GM19328 (cell line): ENCODE data around the gene ADAMTS4.
"Not testable (repeated sequence)": the region's sequence is repeated elsewhere in the genome, so short reads cannot be mapped to it uniquely, and the experiment has no call there.

Source experiments
- ATAC-seq: cut with Tn5 transposase; IDR thresholded peaks from one replicate; pipeline ENCODE4 v1.9.1; 2021; ENCODE audit warnings: mild to moderate bottlenecking, moderate library complexity; ENCODE audit not compliant: unreplicated experiment

ADAMTS4 gene, protein sequence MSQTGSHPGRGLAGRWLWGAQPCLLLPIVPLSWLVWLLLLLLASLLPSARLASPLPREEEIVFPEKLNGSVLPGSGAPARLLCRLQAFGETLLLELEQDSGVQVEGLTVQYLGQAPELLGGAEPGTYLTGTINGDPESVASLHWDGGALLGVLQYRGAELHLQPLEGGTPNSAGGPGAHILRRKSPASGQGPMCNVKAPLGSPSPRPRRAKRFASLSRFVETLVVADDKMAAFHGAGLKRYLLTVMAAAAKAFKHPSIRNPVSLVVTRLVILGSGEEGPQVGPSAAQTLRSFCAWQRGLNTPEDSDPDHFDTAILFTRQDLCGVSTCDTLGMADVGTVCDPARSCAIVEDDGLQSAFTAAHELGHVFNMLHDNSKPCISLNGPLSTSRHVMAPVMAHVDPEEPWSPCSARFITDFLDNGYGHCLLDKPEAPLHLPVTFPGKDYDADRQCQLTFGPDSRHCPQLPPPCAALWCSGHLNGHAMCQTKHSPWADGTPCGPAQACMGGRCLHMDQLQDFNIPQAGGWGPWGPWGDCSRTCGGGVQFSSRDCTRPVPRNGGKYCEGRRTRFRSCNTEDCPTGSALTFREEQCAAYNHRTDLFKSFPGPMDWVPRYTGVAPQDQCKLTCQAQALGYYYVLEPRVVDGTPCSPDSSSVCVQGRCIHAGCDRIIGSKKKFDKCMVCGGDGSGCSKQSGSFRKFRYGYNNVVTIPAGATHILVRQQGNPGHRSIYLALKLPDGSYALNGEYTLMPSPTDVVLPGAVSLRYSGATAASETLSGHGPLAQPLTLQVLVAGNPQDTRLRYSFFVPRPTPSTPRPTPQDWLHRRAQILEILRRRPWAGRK

GRCh38 chr1:161198897-161199431, at the start of gene ADAMTS4:
ADAMTS4 (minus strand) TSS chr1:161199054; CDS start chr1:161198627, 427 bp downstream.
- ATAC-seq = no peak

DNA sequence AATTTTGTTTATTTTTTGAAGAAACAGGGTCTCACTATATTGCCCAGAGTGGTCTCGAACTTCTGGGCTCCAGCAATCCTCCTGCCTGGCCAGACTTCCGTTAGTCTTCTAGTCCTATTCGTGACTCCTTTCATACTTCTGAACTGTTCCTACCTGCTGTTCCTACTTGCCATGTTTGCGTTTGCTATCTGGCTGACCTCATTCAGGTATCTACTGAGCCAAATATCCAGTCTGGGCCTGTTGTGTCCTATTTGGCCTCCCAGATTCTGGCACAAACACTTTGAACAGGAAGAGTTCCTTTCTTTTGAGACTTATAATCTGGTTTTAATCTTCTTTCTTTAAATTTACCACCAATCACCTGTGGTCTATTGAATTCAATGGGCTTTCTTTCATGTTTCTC, 46.0 kb upstream of the ADAMTS4 start:
- no peak for ATAC-seq

GRCh38 chr1:161242313-161242712, 43.5 kb upstream of the ADAMTS4 start:
- no peak for ATAC-seq

GRCh38 chr1:161241682-161242081, 42.8 kb upstream of the ADAMTS4 start:
- ATAC-seq = no peak

- ATAC-seq = no peak
Measured at GRCh38 chr1:161238039-161238473, 39.2 kb upstream of the ADAMTS4 start, which contains the start of gene NR1I3. NR1I3 (minus strand) TSS chr1:161238203; CDS start chr1:161236565, 1,638 bp downstream.

DNA sequence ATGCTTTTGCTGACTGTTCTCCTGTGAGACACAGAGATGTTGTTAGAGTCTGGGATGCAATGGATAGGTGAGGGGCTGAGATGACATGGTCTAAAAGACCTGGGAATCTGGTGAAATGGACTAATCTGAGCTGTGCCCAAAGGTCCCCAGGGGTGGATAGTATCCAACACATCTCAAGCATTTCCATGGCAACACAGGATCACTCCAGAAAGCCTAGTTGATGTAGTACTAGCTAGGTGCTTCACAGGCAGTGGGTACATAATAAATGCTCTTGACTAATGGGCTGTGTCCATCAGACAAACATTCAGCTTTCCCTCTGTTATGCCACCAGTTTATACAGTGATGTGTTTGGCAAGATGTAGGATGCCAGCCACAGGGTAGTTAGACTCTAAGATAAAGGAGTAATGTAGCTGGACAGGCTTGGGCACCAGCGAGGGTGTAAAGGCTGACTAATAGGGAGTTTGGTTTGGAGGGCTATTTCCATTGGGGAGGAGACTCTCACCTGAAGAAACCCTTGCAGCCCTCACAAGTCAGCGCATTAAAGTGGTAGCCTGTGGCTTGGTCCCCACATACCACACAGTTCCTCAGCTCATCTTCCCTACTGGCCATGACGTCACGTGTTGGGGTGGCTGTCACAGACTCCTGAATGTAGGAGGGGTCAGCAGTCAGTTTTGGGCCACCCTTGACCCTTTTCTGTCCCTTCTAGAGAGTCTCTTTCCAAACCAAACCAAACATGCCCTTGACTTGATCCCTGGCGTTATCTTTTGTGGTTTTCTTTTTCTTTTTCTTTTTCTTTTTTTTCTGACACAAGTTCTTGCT, 37.3 kb upstream of the ADAMTS4 start:
- ATAC-seq = no peak

DNA sequence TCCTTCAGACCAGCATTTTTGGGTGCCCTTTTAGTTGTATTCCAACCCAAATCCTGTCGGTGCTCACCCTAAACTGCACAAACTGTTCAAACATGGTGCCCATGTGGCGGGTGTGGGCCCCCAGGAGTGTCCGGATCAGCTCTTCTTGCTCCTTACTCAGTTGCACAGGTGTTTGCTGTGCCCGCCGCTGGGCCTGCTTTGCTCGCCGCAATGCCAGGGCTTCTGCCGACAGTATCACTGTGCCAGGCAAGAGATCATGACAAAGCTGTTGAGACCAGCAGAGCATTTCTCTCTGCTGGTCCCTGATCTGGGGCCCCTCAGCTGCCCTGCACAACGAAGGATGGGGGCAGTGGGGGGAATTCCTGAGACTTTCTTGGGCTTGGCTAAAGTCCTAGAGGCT, 34.2 kb upstream of the ADAMTS4 start:
- ATAC-seq = no peak

- no peak for ATAC-seq
Measured at GRCh38 chr1:161230762-161231161, 31.9 kb upstream of the ADAMTS4 start.

DNA sequence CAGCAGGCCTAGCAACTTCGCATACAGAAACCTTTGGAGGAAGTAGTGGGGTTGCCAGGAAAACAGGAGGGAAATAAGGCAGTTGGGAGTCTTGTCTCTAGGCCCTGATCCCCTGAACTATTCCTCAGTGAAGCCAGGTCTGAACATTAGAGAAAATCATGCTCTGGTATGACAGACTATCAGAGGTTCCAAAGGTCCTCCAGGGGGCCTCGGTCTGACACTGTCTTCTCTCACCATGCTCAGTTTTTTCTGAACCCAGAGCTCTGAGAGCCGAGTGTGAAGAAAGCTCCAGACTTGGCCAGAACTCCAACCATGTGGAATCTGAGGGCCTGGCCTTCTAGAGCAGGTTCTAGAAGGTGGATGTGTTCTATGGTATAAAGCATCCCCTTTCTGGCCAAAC, 31.0 kb upstream of the ADAMTS4 start:
- no peak for ATAC-seq

DNA sequence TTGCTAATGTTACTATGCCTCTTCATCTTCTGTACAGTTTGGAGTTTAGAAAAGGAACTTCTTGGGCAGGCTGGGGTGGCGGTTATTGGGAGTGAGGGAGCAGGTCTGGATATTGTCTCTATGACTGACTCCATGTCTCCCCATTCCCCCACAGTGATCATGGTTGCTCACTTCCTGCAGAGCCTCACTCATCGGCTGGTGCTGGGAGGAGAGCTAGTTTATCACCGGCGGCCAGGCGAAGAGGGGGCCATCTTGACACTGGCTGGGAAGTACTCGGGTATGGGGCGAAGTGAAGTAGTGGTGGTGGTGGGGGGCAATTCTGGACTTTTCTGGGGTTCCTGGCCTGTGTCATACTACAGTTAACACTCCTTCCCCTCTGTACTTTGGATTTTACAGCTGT, 29.2 kb upstream of the ADAMTS4 start:
- no peak for ATAC-seq

GRCh38 chr1:161227196-161227871, 28.5 kb upstream of the ADAMTS4 start:
- ATAC-seq = no peak

DNA sequence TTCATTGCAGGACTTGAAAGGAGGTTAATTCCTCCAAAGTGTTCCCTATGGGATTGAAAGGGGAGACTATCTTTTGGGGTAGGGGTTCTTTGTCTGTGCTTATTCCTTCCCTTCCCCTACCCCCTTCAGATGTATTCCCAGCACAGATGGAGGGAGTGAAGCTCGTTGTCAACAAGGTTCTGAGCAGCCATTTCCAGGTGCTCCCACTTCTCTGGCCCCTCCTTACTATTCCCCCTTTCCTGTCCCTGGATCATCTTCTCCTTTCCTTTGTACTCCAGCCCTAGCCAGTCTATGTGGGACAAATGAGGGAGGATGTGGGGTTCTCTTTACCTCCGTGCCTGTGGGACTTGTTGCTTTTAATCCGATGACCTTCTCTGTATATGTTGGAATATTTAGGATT, 27.9 kb upstream of the ADAMTS4 start:
- ATAC-seq = no peak

DNA sequence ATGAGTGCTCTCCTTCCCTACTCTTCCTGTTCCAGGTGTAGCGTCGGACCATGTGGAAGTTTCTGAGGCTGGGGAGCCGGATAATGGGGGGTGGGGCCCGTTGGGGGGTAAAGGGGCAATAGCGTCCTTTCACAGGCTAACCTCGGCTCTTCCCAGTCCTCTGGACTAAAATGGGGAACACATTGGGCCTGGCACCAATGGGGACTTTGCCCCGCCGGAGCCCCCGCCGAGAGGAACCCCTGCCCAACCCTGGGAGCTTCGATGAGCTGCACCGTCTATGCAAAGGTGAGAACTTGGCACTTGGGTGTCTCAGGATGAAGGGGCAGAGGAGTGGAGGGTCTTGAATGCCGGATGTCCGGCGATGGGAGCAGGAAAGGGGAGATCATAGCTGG, 27.5 kb upstream of the ADAMTS4 start:
- ATAC-seq = no peak

DNA sequence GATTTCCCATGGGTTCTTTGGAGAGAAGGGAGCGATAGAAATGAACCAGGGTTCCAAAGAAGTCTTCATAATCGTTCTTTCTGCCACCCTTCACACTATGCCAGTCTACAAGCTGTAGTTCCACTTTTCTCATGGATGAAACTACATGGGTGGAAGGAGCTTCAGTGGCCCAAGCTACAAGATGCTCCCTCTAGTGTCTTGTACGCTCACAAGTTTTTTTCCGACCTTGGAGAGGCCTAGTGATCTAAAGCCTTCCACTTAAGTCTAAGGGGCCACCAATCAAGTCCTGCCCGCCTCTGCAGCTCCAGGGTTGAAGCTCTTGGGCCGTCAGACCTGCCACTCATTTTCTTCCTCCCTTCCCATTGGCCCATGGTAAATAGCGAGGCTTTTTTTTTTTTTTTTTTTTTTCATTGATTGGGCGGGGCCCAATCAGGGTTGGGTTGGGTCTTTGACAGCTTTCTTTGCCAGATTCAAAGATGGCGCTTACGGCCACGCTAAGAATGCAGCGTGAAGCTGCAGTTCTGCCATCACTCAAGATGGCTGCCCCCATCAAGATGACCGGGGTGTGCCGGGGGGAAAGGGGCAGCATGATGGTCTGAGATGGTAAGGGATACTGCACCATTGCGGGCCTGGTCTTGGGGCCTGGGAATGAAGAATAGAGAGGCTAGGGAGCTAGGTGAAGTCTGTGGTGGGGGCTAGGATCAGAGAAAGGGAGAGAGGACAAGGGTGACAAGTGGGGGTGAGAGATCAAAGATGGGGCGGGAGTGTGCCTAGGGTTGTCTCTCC, 26.9 kb upstream of the ADAMTS4 start, which contains the start of gene TOMM40L:
TSS of gene TOMM40L (plus strand) at position 527 of the 786 bp plus-strand sequence. CDS start 430 bp downstream, outside the sequence.
- ATAC-seq = peak; percentile 93

GRCh38 chr1:161225178-161225533, 26.3 kb upstream of the ADAMTS4 start:
- no peak for ATAC-seq

DNA sequence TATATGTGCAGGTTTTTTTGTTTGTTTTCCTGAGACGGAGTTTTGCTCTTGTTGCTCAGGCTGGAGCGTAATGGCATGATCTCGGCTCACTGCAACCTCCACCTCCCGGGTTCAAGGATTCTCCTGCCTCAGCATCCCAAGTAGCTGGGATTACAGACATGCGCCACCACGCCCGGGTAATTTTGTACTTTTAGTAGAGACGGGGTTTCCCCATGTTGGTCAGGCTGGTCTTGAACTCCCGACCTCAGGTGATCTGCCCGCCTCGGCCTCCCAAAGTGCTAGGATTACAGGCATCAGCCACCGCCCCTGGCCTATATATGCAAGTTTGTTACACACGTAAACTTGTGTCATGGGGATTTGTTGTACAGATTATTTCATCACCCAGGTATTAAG, 25.8 kb upstream of the ADAMTS4 start:
- not testable (repeated sequence) for ATAC-seq

- ATAC-seq = no peak
Measured at GRCh38 chr1:161223805-161224694, 25.2 kb upstream of the ADAMTS4 start.
